Embryonic facial prominence (tissue), 1 donor: ENCODE data around the gene METTL1.
"Not testable (repeated sequence)": the region's sequence is repeated elsewhere in the genome, so short reads cannot be mapped to it uniquely, and the experiment has no call there.

Experiments
- DNase-seq: peaks from one replicate; pipeline ENCODE4 v3.0.0-alpha.2; 2016; ENCODE audit errors: extremely low spot score

The METTL1 gene

GRCh38 chr12:57724003-57724935 is 47.6 kb downstream of the METTL1 start:
- no peak for DNase-seq

DNA sequence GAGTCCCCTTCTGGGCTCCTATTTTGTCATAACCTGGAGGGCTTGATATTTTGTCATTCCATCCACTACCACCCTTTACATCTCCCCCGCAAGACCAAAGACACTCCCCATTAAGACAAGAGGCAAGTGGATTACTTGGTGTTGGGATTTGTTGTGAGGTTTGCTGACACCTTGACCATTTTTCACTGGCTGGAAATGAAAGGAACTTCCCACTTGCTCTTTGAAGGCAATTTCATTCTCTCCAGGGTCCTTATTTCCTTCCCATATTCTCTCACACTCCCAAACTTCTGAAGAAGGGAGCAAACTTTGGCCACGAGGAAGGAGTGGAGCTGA is 48.3 kb downstream of the METTL1 start:
- DNase-seq = no peak

GRCh38 chr12:57722716-57723629 is 48.9 kb downstream of the METTL1 start:
- no peak for DNase-seq

- DNase-seq = not testable (repeated sequence)
These were observed 49.9 kb downstream of the METTL1 start for GRCh38 chr12:57721846-57722608.

DNA sequence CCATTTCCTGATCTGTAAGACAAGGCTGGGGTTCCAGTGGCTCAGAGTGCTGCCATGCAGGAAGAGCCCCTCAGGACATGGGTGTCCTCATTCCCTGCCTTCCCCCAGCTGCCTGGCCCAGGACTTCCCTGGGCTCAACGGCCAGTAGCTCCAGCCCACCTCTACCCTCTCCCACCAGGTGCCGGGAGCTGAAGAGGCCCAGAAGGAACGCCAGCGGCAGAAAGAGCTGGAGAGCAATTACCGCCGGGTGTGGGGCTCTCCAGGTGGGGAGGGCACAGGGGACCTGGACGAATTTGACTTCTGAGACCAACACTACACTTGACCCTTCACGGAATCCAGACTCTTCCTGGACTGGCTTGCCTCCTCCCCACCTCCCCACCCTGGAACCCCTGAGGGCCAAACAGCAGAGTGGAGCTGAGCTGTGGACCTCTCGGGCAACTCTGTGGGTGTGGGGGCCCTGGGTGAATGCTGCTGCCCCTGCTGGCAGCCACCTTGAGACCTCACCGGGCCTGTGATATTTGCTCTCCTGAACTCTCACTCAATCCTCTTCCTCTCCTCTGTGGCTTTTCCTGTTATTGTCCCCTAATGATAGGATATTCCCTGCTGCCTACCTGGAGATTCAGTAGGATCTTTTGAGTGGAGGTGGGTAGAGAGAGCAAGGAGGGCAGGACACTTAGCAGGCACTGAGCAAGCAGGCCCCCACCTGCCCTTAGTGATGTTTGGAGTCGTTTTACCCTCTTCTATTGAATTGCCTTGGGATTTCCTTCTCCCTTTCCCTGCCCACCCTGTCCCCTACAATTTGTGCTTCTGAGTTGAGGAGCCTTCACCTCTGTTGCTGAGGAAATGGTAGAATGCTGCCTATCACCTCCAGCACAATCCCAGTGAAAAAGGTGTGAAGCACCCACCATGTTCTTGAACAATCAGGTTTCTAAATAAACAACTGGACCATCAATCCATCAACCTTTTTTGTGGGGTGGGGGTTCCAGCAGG is 51.0 kb downstream of the METTL1 start:
- DNase-seq = no peak

DNA sequence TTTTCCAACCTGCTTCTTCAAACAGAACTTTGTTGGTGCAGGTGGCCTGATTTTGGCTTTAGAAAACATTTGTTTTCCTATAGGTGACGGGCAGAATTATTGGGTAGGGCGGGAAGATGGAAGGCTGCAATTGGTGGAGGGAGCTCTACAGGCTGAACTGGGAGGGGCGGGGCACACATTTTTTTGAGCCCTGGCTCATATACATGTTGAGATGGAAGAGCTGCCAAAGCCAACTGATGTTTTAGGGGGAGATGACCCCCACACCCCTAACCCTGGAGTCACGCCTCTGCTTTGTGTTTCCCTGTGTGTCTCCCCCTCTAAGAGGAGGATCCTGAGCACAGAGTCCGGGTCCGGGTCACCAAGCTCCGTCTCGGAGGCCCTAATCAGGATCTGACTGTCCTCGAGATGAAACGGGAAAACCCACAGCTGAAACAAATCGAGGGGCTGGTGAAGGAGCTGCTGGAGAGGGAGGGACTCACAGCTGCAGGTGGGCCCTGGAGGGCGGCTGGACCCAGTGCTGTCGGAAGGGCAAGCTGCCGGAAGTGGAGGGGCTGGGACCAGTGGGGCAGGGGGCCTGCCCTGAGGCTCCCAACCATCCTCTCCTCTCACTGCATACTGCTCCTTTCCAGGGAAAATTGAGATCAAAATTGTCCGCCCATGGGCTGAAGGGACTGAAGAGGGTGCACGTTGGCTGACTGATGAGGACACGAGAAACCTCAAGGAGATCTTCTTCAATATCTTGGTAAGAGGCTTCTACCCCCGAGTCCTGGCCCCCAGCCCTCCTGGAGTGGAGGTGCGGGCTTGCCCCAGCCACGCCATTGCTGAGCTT is 51.9 kb downstream of the METTL1 start:
- DNase-seq = no peak

GRCh38 chr12:57718641-57719528 is 53.0 kb downstream of the METTL1 start:
- DNase-seq = no peak
